ENCODE data around the gene PCNX4. TPM values are rescaled to one million over a fixed set of nuclear protein-coding genes. Genes with fewer than 3 reads are reported as not detected.
A peak's percentile ranks its signal among the peaks of the same experiment; 100 is the strongest.

Gene PCNX4
- total and polyA plus RNA-seq, 2 experiments from 2014 or later: 22.9 to 77.5 TPM

- Histone ChIP-seq H3K27me3 (ENCODE audit: insufficient read depth) (no peaks in the 10 kb centered on the region), H4K20me1 (replicated peaks; ENCODE audit: insufficient read depth) (no peaks in the 10 kb centered on the region), H3K4me3 (no peak overlapping the region), H3K4me2 (no peak overlapping the region), H3K79me2 (replicated peaks; ENCODE audit: insufficient read depth) (no peaks in the 10 kb centered on the region), H3K9me2 (ENCODE audit: insufficient read depth) (no peaks in the 10 kb centered on the region), H2AFZ (no peak overlapping the region), H3K4me1 (ENCODE audit: insufficient read depth) (no peaks in the 10 kb centered on the region), H3K27ac (ENCODE audit: low read depth) (no peak overlapping the region), H3K36me3 (ENCODE audit: insufficient read depth) (no peaks in the 10 kb centered on the region), H3F3A (replicated peaks; ENCODE audit: low read depth) (no peaks in the 10 kb centered on the region)
- no peak for ATAC-seq
- TF ChIP-seq CTCF (conservative IDR thresholded peaks at IDR 0.05; ENCODE audit: low read depth in 2 of 2): no peak
- no peak for TF ChIP-seq EZH2 (IDR thresholded peaks at IDR 0.05; ENCODE audit: low read depth, unreplicated experiment)
- no peak for TF ChIP-seq ZNF114 (CRISPR knock-in tag; IDR thresholded peaks at IDR 0.05)
- no peak for TF ChIP-seq POLR2AphosphoS5 (IDR thresholded peaks at IDR 0.05; ENCODE audit: low read depth)
- no peak for TF ChIP-seq NANOG (IDR thresholded peaks at IDR 0.05; ENCODE audit: borderline replicate concordance)
- no peaks in the 10 kb centered on the region for H3K4me1 Mint-ChIP-seq
- no peak overlapping the region for H3K27ac Mint-ChIP-seq
- H3K27me3 Mint-ChIP-seq (ENCODE audit: insufficient read depth, low read depth, poor library complexity): no peaks in the 10 kb centered on the region
- H3K4me3 Mint-ChIP-seq: no peak overlapping the region
- no peaks in the 10 kb centered on the region for H3K9me3 Mint-ChIP-seq
- no peaks in the 10 kb centered on the region for H3K36me3 Mint-ChIP-seq (ENCODE audit: low read depth)
- DNase-seq (ENCODE audit: low spot score): no peak
Measured at GRCh38 chr14:60067882-60068281, 23.8 kb upstream of the PCNX4 start.

- Histone ChIP-seq H3K79me2 (replicated peaks; ENCODE audit: insufficient read depth) (no peaks in the 10 kb centered on the region), H3F3A (replicated peaks; ENCODE audit: low read depth) (no peaks in the 10 kb centered on the region), H3K27ac (ENCODE audit: low read depth) (no peak overlapping the region), H3K27me3 (ENCODE audit: insufficient read depth) (no peaks in the 10 kb centered on the region), H3K4me3 (no peak overlapping the region), H4K20me1 (replicated peaks; ENCODE audit: insufficient read depth) (no peaks in the 10 kb centered on the region), H3K4me1 (ENCODE audit: insufficient read depth) (peaks cover 4% of the 10 kb centered on the region; the same call in 1 of the 2 replicates), H3K4me2 (no peak overlapping the region), H3K36me3 (ENCODE audit: insufficient read depth) (no peaks in the 10 kb centered on the region), H3K9me2 (ENCODE audit: insufficient read depth) (0 out of 2 replicates have a peak, but pooled peaks cover 4% of the 10 kb centered on the region), H2AFZ (0 out of 2 replicates have a peak overlapping the region, but pooled peaks have one; percentile 7)
- Mint-ChIP-seq H3K36me3 (ENCODE audit: low read depth) (no peaks in the 10 kb centered on the region), H3K27ac (no peak overlapping the region), H3K4me1 (peaks cover 9% of the 10 kb centered on the region), H3K27me3 (ENCODE audit: insufficient read depth, low read depth, poor library complexity) (peaks cover 2% of the 10 kb centered on the region), H3K9me3 (peaks cover 19% of the 10 kb centered on the region), H3K4me3 (no peak overlapping the region)
- peak; percentile 47 for DNase-seq (ENCODE audit: low spot score)
- peak; percentile 48; the same call in 1 of the 3 replicates for ATAC-seq
- peak in 1 of 2 experiments; percentile 46; a peak in 3 of 4 replicates for TF ChIP-seq CTCF (conservative IDR thresholded peaks at IDR 0.05; ENCODE audit: low read depth in 2 of 2)
- no peak for TF ChIP-seq EZH2phosphoT487 (IDR thresholded peaks at IDR 0.05; ENCODE audit: unreplicated experiment)
Measured at GRCh38 chr14:60079723-60080122, 12.0 kb upstream of the PCNX4 start.
